PC-3 (cell line): ENCODE data around the gene CSNK1E.

Source experiments
- CTCF ChIP-seq: fragments of 300-600 bp; sonication (generic); conservative IDR thresholded peaks from 2 replicates; pipeline ENCODE4 v1.5.1; 2017; ENCODE audit warnings: antibody characterized with exemption, low read depth, mild to moderate bottlenecking, low read length
- EZH2 ChIP-seq: fragments of 300-600 bp; sonication (generic); IDR thresholded peaks from one replicate; pipeline ENCODE4 v1.6.1; 2017; ENCODE audit warnings: antibody characterized with exemption, mild to moderate bottlenecking, low read length; ENCODE audit not compliant: unreplicated experiment

GRCh38 chr22:38295339-38295738 lies 21.9 kb downstream of the CSNK1E start:
- TF ChIP-seq CTCF, result no peak
- TF ChIP-seq EZH2, result no peak
